Adrenal gland (tissue), 5 donors: Measurements from ENCODE around the gene METTL8.

ENCODE experiments used
- POLR2A ChIP-seq, 2 donors: fragments of 450-650 bp; IDR thresholded peaks; one replicate each; pipeline ENCODE4 v1.6.1; 2017; ENCODE audit warnings: antibody characterized with exemption in 2 of 2, mild to moderate bottlenecking in 2 of 2, moderate library complexity in 1 of 2
- TF ChIP-seq, protein P1 (sequence below), 6 experiments: fragments of 450-650 bp in 4 of 6; fragments of 200-600 bp in 2 of 6; sonication (generic) in 1 of 6; IDR thresholded peaks; 1 replicate in 5 of 6; 2 replicates in 1 of 6; pipeline versions ENCODE4 v1.5.1 to v1.8.0; 2016 to 2021; ENCODE audit warnings: antibody characterized with exemption in 6 of 6, mild to moderate bottlenecking in 2 of 6, moderate library complexity in 1 of 6
- donor health status: DM: no; HTN: no; CAD: no.

- TF ChIP-seq, protein P1, sequence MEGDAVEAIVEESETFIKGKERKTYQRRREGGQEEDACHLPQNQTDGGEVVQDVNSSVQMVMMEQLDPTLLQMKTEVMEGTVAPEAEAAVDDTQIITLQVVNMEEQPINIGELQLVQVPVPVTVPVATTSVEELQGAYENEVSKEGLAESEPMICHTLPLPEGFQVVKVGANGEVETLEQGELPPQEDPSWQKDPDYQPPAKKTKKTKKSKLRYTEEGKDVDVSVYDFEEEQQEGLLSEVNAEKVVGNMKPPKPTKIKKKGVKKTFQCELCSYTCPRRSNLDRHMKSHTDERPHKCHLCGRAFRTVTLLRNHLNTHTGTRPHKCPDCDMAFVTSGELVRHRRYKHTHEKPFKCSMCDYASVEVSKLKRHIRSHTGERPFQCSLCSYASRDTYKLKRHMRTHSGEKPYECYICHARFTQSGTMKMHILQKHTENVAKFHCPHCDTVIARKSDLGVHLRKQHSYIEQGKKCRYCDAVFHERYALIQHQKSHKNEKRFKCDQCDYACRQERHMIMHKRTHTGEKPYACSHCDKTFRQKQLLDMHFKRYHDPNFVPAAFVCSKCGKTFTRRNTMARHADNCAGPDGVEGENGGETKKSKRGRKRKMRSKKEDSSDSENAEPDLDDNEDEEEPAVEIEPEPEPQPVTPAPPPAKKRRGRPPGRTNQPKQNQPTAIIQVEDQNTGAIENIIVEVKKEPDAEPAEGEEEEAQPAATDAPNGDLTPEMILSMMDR (IDR thresholded peaks at IDR 0.05): no peak
- TF ChIP-seq POLR2A (IDR thresholded peaks at IDR 0.05): no peak
Observed at GRCh38 chr2:171412571-171413175, 21.1 kb downstream of the METTL8 start.
